Measurements from ENCODE around the gene TMTC2.

TMTC2 gene

DNA sequence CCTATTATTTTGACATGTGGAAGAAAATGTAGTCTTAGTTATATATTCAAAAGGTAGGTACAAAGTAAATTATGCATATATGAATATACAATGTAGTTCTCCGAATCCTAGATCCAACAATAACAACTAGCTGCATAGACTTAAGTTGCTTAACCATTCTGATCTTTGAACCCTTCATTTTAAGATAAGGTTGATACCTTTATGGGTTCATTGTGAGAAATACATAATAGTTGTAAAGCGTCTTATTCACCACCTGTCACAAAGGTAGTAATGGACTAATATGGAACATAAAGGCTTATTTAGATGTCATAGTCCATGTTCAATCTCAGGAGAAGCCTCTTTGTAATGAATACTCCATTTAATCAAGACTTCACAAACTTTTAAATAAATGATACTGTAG lies 263.6 kb downstream of the TMTC2 start:
- in situ Hi-C loops (cut with MboI; ENCODE audit: low pct_unique_long_range_greater_than_20kb, low sequenced_read_pairs, unreplicated experiment): no loop called here
- TF ChIP-seq, protein P1, sequence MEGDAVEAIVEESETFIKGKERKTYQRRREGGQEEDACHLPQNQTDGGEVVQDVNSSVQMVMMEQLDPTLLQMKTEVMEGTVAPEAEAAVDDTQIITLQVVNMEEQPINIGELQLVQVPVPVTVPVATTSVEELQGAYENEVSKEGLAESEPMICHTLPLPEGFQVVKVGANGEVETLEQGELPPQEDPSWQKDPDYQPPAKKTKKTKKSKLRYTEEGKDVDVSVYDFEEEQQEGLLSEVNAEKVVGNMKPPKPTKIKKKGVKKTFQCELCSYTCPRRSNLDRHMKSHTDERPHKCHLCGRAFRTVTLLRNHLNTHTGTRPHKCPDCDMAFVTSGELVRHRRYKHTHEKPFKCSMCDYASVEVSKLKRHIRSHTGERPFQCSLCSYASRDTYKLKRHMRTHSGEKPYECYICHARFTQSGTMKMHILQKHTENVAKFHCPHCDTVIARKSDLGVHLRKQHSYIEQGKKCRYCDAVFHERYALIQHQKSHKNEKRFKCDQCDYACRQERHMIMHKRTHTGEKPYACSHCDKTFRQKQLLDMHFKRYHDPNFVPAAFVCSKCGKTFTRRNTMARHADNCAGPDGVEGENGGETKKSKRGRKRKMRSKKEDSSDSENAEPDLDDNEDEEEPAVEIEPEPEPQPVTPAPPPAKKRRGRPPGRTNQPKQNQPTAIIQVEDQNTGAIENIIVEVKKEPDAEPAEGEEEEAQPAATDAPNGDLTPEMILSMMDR (IDR thresholded peaks at IDR 0.05; ENCODE audit: extremely low read depth, insufficient read depth, missing control alignments): no peak
- DNase-seq (ENCODE audit: low spot score): no peak

DNA sequence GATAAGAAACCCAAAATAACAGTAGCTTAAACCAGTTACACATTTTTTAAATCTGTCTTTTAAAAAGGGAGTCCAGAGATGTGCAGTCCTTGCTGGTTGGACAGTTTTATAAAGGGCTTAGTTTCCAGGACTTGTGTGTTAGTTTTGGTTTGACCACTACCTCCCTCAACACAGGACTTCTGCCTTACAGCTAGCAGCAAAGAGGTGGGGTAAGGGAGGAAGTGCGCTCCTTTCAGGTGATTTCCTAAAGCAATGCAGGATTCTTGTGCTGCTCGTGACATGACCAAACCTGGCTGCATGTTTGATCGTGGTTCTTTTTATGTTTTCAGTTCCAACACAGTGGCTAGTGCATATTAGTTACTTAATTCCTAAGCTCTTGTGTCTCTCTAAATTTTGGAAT lies 266.2 kb downstream of the TMTC2 start:
- TF ChIP-seq, protein P1 (IDR thresholded peaks at IDR 0.05; ENCODE audit: extremely low read depth, insufficient read depth, missing control alignments): no peak
- no peak for DNase-seq (ENCODE audit: low spot score)
- in situ Hi-C loops (cut with MboI; ENCODE audit: low pct_unique_long_range_greater_than_20kb, low sequenced_read_pairs, unreplicated experiment): no loop called here

DNA sequence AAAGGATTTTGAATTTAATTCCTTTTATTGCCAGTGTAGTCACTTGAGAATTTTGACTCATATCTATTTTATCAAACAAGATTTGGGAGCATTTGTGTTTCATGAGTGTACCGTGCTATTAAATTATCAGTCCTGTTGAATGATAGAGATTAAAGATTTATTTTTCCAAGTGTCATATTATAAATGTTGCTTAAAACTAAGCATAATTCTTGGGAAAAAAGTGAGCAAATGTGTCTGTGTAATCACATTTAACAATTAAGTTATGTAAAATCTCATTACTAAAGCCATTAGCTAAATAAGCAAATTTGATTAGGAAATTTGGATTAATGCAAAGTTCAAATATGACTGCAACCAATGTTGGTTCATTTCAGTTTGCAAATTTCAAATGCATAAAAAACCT lies 266.7 kb downstream of the TMTC2 start:
- in situ Hi-C loops (cut with MboI; ENCODE audit: low pct_unique_long_range_greater_than_20kb, low sequenced_read_pairs, unreplicated experiment): no loop called here
- no peak for DNase-seq (ENCODE audit: low spot score)
- TF ChIP-seq, protein P1 (IDR thresholded peaks at IDR 0.05; ENCODE audit: extremely low read depth, insufficient read depth, missing control alignments): no peak

DNA sequence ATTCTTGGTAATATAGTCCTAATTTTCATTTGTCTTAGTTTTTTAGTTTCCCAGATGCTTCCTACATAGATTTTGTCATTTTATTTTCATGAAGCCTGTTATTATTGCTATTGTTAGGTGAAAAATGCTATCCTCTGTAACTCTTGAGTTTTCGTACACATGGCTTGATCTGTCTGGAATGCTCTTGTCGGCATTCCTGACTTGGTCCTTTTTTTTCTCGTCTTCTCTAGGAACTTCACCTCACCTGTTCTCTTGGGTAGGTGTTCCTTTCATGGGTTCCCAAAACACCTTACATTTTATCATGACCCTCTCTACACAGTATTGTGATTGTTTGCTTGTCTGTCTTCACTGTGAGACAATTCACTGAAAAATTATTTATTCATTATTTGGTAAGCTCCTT lies 267.4 kb downstream of the TMTC2 start:
- no peak for DNase-seq (ENCODE audit: low spot score)
- TF ChIP-seq, protein P1 (IDR thresholded peaks at IDR 0.05; ENCODE audit: extremely low read depth, insufficient read depth, missing control alignments): no peak
- in situ Hi-C loops (cut with MboI; ENCODE audit: low pct_unique_long_range_greater_than_20kb, low sequenced_read_pairs, unreplicated experiment): no loop called here

DNA sequence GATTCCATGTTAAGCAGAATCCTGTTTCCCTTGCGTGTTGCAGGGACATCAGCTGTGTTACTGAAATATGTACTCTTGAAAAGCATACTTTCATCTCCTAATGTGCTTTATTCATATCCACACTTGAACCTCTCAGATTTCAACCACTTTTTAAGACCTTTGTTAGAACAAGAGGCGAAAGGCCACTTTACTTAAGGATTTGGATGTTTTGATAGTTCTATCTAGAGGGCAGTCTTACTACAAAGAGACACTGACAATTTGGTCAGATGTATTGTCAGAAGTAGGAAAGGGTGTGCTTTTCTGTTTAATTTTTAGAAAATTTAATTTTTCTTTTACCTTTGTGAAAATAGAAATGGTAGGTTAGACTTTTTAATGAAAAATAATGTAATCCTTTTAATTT lies 267.9 kb downstream of the TMTC2 start:
- in situ Hi-C loops (cut with MboI; ENCODE audit: low pct_unique_long_range_greater_than_20kb, low sequenced_read_pairs, unreplicated experiment): no loop called here
- TF ChIP-seq, protein P1 (IDR thresholded peaks at IDR 0.05; ENCODE audit: extremely low read depth, insufficient read depth, missing control alignments): no peak
- DNase-seq (ENCODE audit: low spot score): no peak

DNA sequence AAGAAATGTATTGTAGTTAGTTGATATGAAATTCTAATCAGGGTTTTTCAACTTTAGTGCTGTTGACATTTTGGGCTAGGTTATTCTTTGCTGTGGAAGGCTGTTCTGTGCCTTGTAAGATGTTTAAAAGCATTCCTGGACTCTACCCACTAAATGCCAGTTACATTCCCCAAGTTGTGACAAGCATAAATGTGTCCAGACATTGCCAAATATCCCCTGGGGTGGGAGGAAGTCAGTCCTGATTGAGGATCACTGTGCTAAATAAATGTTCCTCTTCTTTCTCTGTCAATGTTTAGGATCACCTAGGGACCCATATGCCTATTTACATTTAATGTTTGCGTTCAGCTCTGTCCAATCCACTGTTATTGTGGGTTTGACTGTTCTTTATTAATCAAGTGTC lies 268.3 kb downstream of the TMTC2 start:
- DNase-seq (ENCODE audit: low spot score): no peak
- TF ChIP-seq, protein P1 (IDR thresholded peaks at IDR 0.05; ENCODE audit: extremely low read depth, insufficient read depth, missing control alignments): no peak
- in situ Hi-C loops (cut with MboI; ENCODE audit: low pct_unique_long_range_greater_than_20kb, low sequenced_read_pairs, unreplicated experiment): no loop called here

DNA sequence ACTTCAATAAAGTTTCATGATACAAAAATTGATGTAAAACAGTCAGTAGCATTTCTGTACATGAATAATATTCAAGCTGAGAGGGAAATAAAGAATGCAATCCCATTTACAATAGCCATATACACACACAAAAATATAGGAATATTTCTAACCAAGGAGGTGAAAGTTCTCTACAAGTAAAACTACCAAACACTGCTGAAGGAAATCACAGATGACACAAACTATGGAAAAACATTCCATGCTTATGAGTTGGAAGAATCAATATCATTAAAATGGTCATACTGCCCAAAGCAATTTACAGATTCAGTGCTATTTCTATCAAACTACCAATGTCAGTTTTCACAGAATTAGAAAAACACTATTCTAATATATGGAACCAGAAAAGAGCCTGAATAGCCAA lies 272.3 kb downstream of the TMTC2 start:
- in situ Hi-C loops (cut with MboI; ENCODE audit: low pct_unique_long_range_greater_than_20kb, low sequenced_read_pairs, unreplicated experiment): no loop called here
- no peak for DNase-seq (ENCODE audit: low spot score)
- TF ChIP-seq, protein P1 (IDR thresholded peaks at IDR 0.05; ENCODE audit: extremely low read depth, insufficient read depth, missing control alignments): no peak
